HuH-7 (cell line): ENCODE results near the gene RPP25L.
A peak's percentile ranks its signal among the peaks of the same experiment; 100 is the strongest.

Experiments
- DNase-seq: peaks from one replicate; pipeline ENCODE4 v3.0.0; 2011; ENCODE audit warnings: low spot score

Gene RPP25L

GRCh38 chr9:34611251-34611810 lies 566 bp downstream of the RPP25L start:
- no peak for DNase-seq

GRCh38 chr9:34610434-34611206 lies 1.3 kb downstream of the RPP25L start:
- DNase-seq, result no peak

GRCh38 chr9:34607331-34607730 lies 4.6 kb downstream of the RPP25L start:
- DNase-seq, result no peak

- no peak for DNase-seq
These were observed 5.0 kb downstream of the RPP25L start for GRCh38 chr9:34606905-34607304.

- DNase-seq, result no peak
These were observed 5.7 kb downstream of the RPP25L start for GRCh38 chr9:34606190-34606589.

- DNase-seq, result peak; percentile 81
These were observed 8.2 kb downstream of the RPP25L start for GRCh38 chr9:34603610-34604231.

GRCh38 chr9:34601937-34602573 lies 9.8 kb downstream of the RPP25L start:
- DNase-seq, result no peak

- no peak for DNase-seq
These were observed 11.0 kb downstream of the RPP25L start for GRCh38 chr9:34600908-34601307.

GRCh38 chr9:34599546-34599945 lies 12.4 kb downstream of the RPP25L start:
- no peak for DNase-seq

- no peak for DNase-seq
These were observed 17.7 kb downstream of the RPP25L start for GRCh38 chr9:34594177-34594576.

- DNase-seq, result no peak
These were observed 18.8 kb downstream of the RPP25L start for GRCh38 chr9:34592895-34593601.

GRCh38 chr9:34591917-34592866 lies 19.7 kb downstream of the RPP25L start:
- DNase-seq, result no peak

GRCh38 chr9:34591248-34591916 lies 20.5 kb downstream of the RPP25L start:
- DNase-seq, result peak; percentile 89

- no peak for DNase-seq
These were observed 21.3 kb downstream of the RPP25L start for GRCh38 chr9:34590381-34591247.

GRCh38 chr9:34589636-34590380 lies 22.1 kb downstream of the RPP25L start, which contains the start of gene CNTFR:
CNTFR (minus strand) TSS chr9:34589724; CDS start chr9:34568981, 20,743 bp downstream.
- DNase-seq, result peak; percentile 60

GRCh38 chr9:34588671-34589635 lies 22.9 kb downstream of the RPP25L start:
- no peak for DNase-seq

GRCh38 chr9:34587271-34587670 lies 24.6 kb downstream of the RPP25L start:
- DNase-seq, result no peak
